ENCODE data around the gene SYPL1. TPM values are rescaled to one million over a fixed set of nuclear protein-coding genes. Genes with fewer than 3 reads are reported as not detected.

SYPL1 gene
- total and polyA plus RNA-seq, 2 experiments from 2014 or later = 94.2 to 110 TPM

- H3K36me3 ChIP-seq (replicated peaks; ENCODE audit: insufficient read depth, low read depth) = no peaks in the 10 kb centered on the region
- no peak overlapping the region for H3K27ac ChIP-seq
- H3K79me2 ChIP-seq = no peaks in the 10 kb centered on the region
- no peaks in the 10 kb centered on the region for H3K9me2 ChIP-seq (replicated peaks; ENCODE audit: insufficient read depth)
- H3K9me3 ChIP-seq (ENCODE audit: low read depth) = no peaks in the 10 kb centered on the region
- H3K4me3 ChIP-seq = no peak overlapping the region
- H3K4me1 ChIP-seq (ENCODE audit: insufficient read depth) = no peaks in the 10 kb centered on the region
- DNase-seq (ENCODE audit: low spot score) = no peak
- TF ChIP-seq EZH2 (IDR thresholded peaks at IDR 0.05; ENCODE audit: borderline replicate concordance) (no peak), CTCF (IDR thresholded peaks at IDR 0.05; ENCODE audit: poor library complexity) (no peak), EZH2phosphoT487 (IDR thresholded peaks at IDR 0.05; ENCODE audit: low read depth, severe bottlenecking, unreplicated experiment) (no peak)
- H2AFZ ChIP-seq = no peak overlapping the region
- no peaks in the 10 kb centered on the region for H4K20me1 ChIP-seq (ENCODE audit: insufficient read depth, poor library complexity, severe bottlenecking)
- no peak overlapping the region for H3K4me2 ChIP-seq
- 89% methylated on average over 6 of the region's 6 CpGs for WGBS (ENCODE audit: low lambda C conversion rate, missing lambda C conversion rate)
- H3K27me3 ChIP-seq = no peaks in the 10 kb centered on the region
These were observed 31.7 kb downstream of the SYPL1 start for GRCh38 chr7:106080300-106080987.

- H3K4me2 ChIP-seq = no peak overlapping the region
- H3K27ac ChIP-seq = no peak overlapping the region
- 92% methylated on average over 2 of the region's 2 CpGs for WGBS (ENCODE audit: low lambda C conversion rate, missing lambda C conversion rate)
- no peak overlapping the region for H3K4me3 ChIP-seq
- H4K20me1 ChIP-seq (ENCODE audit: insufficient read depth, poor library complexity, severe bottlenecking) = no peaks in the 10 kb centered on the region
- no peaks in the 10 kb centered on the region for H3K36me3 ChIP-seq (replicated peaks; ENCODE audit: insufficient read depth, low read depth)
- no peak for DNase-seq (ENCODE audit: low spot score)
- H3K9me2 ChIP-seq (replicated peaks; ENCODE audit: insufficient read depth) = no peaks in the 10 kb centered on the region
- TF ChIP-seq EZH2 (IDR thresholded peaks at IDR 0.05; ENCODE audit: borderline replicate concordance) (no peak), CTCF (IDR thresholded peaks at IDR 0.05; ENCODE audit: poor library complexity) (no peak), EZH2phosphoT487 (IDR thresholded peaks at IDR 0.05; ENCODE audit: low read depth, severe bottlenecking, unreplicated experiment) (no peak)
- H2AFZ ChIP-seq = no peak overlapping the region
- H3K9me3 ChIP-seq (ENCODE audit: low read depth) = no peaks in the 10 kb centered on the region
- no peaks in the 10 kb centered on the region for H3K79me2 ChIP-seq
- no peaks in the 10 kb centered on the region for H3K27me3 ChIP-seq
- H3K4me1 ChIP-seq (ENCODE audit: insufficient read depth) = peaks cover 13% of the 10 kb centered on the region
These were observed 35.6 kb downstream of the SYPL1 start for GRCh38 chr7:106076537-106076936.

GRCh38 chr7:106075937-106076336, 36.2 kb downstream of the SYPL1 start:
- Histone ChIP-seq H3K4me3 (no peak overlapping the region), H3K4me1 (ENCODE audit: insufficient read depth) (peaks cover 17% of the 10 kb centered on the region), H4K20me1 (ENCODE audit: insufficient read depth, poor library complexity, severe bottlenecking) (no peaks in the 10 kb centered on the region), H3K27ac (no peak overlapping the region), H3K4me2 (no peak overlapping the region), H3K9me2 (replicated peaks; ENCODE audit: insufficient read depth) (no peaks in the 10 kb centered on the region), H3K36me3 (replicated peaks; ENCODE audit: insufficient read depth, low read depth) (no peaks in the 10 kb centered on the region), H3K9me3 (ENCODE audit: low read depth) (no peaks in the 10 kb centered on the region), H3K27me3 (no peaks in the 10 kb centered on the region), H2AFZ (no peak overlapping the region), H3K79me2 (no peaks in the 10 kb centered on the region)
- WGBS (ENCODE audit: low lambda C conversion rate, missing lambda C conversion rate) = 64% methylated on average over 2 of the region's 2 CpGs
- no peak for DNase-seq (ENCODE audit: low spot score)
- no peak for TF ChIP-seq CTCF (IDR thresholded peaks at IDR 0.05; ENCODE audit: poor library complexity)
- TF ChIP-seq EZH2phosphoT487 (IDR thresholded peaks at IDR 0.05; ENCODE audit: low read depth, severe bottlenecking, unreplicated experiment) = no peak
- TF ChIP-seq EZH2 (IDR thresholded peaks at IDR 0.05; ENCODE audit: borderline replicate concordance) = no peak

Data from hepatocyte (in vitro differentiated cells).